C4-2B (cell line): ENCODE measurements around the gene SLC12A9.
"Not testable (repeated sequence)": the region's sequence is repeated elsewhere in the genome, so short reads cannot be mapped to it uniquely, and the experiment has no call there.

Source experiments
- H3K27ac ChIP-seq: fragments of 450-650 bp; 2 replicates; pipeline ENCODE4 v1.5.1; 2017
- CTCF ChIP-seq: fragments of 450-650 bp; conservative IDR thresholded peaks from 2 replicates; pipeline ENCODE4 v1.5.1; 2017; ENCODE audit warnings: mild to moderate bottlenecking
- ZFX ChIP-seq: fragments of 450-650 bp; IDR thresholded peaks from 2 replicates; pipeline ENCODE4 v1.6.1; 2017

Gene SLC12A9

GRCh38 chr7:100897772-100898454, 45.4 kb downstream of the SLC12A9 start:
- TF ChIP-seq ZFX (no peak), CTCF (no peak)
- H3K27ac ChIP-seq: no peak overlapping the region

DNA sequence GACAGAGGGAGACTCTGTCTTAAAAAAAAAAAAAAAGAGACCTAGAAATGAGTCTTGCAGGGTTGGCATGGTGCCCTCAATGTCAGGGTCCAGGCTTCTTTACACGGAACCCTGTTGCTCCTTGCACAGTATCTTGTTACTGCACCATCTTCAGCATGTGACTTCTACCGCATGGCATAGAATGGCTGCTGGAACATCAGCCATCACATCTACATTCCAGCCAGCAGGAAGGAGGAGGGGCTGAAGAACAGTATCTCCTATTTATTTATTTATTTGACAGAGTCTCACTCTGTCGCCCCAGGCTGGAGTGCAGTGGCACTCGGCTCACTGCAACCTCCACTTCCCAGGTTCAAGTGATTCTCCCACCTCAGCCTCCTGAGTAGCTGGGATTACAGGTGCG, 46.9 kb downstream of the SLC12A9 start:
- TF ChIP-seq ZFX (no peak), CTCF (no peak)
- H3K27ac ChIP-seq: no peak overlapping the region

- H3K27ac ChIP-seq: no peak overlapping the region
- TF ChIP-seq CTCF: no peak
- no peak for TF ChIP-seq ZFX
Measured at GRCh38 chr7:100900978-100901377, 48.5 kb downstream of the SLC12A9 start.

- no peak for TF ChIP-seq ZFX
- TF ChIP-seq CTCF: no peak
- no peak overlapping the region for H3K27ac ChIP-seq
Measured at GRCh38 chr7:100901921-100902332, 49.4 kb downstream of the SLC12A9 start.

DNA sequence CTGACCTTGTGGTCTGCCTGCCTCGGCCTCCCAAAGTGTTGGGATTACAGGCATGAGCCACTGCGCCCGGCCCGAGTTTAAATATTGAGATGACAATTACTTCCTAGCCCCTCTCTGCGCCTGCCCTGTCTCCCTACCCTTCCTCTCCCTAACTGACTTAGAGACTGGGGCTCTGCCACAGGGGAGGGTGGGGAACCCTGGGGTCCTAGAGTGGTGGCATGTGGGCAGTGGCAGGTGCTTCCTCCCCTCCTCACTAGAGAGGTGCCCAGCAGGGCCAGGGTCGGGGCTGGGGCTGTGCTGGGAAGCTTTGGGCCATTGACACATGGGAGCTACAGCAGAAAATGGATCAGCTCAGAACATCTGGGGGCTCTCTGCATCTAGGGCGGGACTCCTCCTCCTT, 50.1 kb downstream of the SLC12A9 start:
- H3K27ac ChIP-seq: no peak overlapping the region
- TF ChIP-seq ZFX (no peak), CTCF (no peak)

- TF ChIP-seq ZFX (no peak), CTCF (no peak)
- H3K27ac ChIP-seq: no peak overlapping the region
Measured at GRCh38 chr7:100908512-100908911, 56.0 kb downstream of the SLC12A9 start.

GRCh38 chr7:100910443-100910842, 57.9 kb downstream of the SLC12A9 start:
- not testable (repeated sequence) for H3K27ac ChIP-seq

- no peak for TF ChIP-seq CTCF
- no peak for TF ChIP-seq ZFX
- no peak overlapping the region for H3K27ac ChIP-seq
Measured at GRCh38 chr7:100911484-100911883, 59.0 kb downstream of the SLC12A9 start.
